GM18517 (cell line): ENCODE data around the gene UBFD1.
"Not testable (repeated sequence)": the region's sequence is repeated elsewhere in the genome, so short reads cannot be mapped to it uniquely, and the experiment has no call there.

ENCODE experiments used
- ATAC-seq: cut with Tn5 transposase; IDR thresholded peaks from one replicate; pipeline ENCODE4 v1.9.1; 2021; ENCODE audit warnings: mild to moderate bottlenecking, moderate library complexity; ENCODE audit not compliant: unreplicated experiment

Gene UBFD1

GRCh38 chr16:23564575-23565363 is 7.2 kb downstream of the UBFD1 start:
- no peak for ATAC-seq

GRCh38 chr16:23566724-23567123 is 9.2 kb downstream of the UBFD1 start:
- no peak for ATAC-seq

DNA sequence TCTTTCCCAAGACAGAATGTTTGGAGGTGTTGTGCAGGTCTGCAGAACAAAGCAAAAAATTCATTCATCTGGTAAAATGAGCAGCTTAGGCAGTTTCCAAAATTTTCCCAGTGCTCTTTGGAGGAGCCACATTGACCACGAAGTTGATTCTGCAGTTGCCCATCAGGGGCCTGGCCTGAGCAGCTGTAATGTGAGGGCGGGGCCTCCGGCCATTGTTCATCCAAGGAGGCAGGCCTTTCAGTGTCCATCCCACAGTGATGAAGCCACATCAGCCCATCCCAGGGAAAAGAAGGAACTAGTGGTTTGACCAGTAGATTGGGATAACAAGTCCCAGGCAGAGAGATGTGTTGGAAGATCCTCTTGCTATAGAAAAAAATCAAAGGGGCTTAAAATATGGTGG is 10.1 kb downstream of the UBFD1 start:
- no peak for ATAC-seq

- no peak for ATAC-seq
These were observed 13.6 kb downstream of the UBFD1 start for GRCh38 chr16:23570992-23571632.

DNA sequence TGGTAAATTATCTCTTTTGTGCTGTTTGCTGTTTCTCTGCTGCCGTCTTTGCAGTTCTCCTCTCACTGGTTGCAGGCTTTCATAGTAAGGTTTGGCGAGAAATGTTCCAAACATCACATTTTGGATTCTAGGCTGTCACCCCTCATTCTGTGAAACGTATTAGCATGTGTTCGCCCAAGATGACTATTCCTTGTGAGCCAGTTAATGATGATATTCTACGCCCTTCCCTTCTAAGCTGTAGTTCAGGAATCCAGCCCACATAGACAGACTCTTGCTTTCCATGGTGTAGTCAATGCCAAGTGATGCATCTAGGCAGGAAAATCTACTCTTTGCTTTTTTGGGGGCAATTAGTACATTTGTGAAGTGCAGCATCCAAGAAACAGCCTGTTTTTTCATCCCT is 14.4 kb downstream of the UBFD1 start:
- no peak for ATAC-seq

DNA sequence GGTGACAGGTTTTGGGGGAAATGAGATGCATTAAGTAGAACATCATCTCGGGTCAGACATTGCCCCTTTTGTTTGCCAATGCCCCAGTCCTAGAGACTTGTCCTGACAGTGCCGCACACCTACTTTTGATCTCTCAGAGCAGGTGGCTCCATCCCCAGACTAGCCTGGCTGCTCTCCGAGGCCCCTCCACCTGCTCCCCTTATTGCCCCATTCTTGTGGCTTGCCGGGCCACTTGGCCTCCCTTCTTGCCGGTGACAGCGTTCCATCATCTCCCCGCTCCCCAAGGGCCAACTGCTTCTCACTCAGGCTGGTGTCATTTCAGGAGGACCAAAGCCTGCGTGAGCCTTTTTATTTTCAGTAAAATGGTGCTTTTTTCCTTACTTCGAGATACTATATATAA is 14.9 kb downstream of the UBFD1 start:
- no peak for ATAC-seq

- no peak for ATAC-seq
These were observed 16.3 kb downstream of the UBFD1 start for GRCh38 chr16:23573817-23574216.

GRCh38 chr16:23575834-23576233 is 18.3 kb downstream of the UBFD1 start:
- ATAC-seq, result no peak

DNA sequence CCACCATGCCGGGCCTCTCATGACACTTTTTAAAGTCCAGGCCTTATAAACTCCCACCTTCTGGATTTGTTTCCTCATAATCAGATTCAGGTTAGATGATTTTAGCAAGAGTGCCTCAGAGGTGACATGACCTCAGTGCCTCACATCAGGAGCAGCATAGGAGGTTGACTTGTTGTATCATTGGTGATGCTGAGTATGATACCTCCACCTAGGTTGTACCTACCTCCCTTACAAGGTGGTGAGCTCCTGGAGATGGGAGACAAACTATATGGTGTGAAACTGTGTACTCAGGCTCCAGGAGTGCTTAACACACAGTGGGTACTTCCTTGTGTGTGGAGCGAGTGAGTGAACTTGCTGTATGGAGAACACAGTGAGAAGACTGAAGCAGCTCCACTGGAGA is 20.0 kb downstream of the UBFD1 start:
- no peak for ATAC-seq

DNA sequence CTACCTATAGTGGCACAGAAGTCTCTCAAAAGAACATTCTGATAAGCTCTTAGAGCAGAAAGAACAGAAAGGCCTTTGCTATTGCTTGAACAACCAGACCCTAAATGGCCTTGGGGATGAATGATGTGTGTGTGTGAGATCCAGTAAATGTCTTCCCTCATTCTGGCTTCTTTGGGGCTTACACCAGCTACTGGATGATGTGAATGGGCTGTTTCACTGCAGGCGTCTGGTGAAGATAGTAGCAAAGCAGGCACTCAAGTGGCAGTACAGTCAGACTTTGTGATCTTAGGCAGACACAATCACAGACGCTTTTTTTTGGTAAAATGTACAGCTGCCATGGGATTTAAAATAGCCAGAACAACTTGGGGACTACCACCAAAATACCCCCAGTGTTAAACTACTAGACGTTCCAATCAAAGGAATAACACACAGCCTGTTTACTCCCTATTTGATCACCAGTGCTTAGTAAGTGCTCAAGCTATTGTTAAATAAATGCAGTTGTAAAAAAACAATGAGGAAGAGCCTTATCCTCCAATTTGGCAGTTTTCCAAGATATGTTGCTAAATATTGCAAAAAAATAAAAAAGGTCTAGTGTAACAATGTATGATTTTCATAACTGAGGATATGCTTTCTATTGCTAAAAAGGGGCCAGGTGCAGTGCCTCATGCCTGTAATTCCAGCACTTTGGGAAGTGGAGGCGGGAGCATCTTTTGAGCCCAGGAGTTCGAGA is 20.7 kb downstream of the UBFD1 start:
- ATAC-seq, result no peak

- ATAC-seq, result no peak
These were observed 21.8 kb downstream of the UBFD1 start for GRCh38 chr16:23579371-23579770.

DNA sequence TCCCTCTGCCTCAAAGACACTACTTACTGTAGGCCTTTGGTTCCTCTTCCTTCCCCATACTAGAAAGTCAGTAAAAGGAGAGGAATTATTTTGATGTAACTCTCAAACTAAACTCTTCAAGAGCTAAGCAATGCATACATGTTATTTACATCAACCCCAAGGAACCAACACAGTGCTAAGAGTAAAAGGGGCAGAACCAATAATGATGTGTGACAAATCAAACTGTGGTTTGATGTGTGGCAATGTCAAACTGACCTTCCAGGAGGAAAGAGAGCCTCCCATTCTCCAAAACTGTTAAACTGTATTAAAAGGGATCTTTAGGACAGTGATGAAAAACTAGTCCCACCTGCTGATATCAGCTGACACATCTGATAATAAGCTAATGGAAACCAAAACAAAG is 22.9 kb downstream of the UBFD1 start:
- ATAC-seq, result no peak

GRCh38 chr16:23581764-23582163 is 24.2 kb downstream of the UBFD1 start:
- no peak for ATAC-seq

- not testable (repeated sequence) for ATAC-seq
These were observed 25.7 kb downstream of the UBFD1 start for GRCh38 chr16:23583271-23583670.

DNA sequence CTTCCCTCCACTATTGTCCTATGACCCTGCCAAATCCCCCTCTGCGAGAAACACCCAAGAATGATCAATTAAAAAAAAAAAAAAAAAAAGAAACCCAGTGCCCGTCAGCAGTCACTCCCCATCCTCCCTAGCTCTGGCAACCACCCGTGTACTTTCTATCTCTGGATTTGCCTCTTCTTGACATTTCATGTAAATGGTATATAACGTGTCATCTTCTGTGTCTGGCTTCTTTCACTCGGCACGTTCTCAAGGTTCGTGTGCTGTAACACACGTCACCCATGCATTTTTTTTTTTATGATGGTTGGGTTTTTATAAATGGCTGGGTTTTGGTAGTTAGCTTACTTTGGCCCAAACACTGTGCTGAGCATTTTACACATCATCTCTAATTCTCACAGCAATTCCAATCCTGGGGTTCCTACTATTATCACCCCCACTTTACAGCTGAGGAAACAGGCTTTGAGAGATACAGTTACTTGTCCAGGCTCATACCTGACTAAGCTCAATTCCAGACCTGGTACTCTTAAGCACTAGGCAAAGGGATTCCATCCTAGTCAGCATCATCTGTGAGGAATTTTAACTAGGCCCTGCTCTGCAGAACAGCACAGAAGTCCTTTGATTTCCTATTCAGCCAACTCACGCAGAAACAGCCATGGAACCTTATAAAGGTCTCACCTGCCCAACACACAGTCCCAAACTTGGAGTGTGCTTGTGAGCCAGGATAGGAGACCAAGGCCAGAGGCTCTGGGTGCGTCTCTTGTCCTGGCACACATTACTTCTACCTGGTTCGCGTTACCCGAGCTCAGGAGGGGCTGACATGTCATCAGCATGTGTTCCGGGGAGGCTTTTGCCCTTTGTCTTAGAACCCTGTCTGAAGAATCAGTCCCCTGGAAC is 26.9 kb downstream of the UBFD1 start:
- ATAC-seq, result no peak

- ATAC-seq, result no peak
These were observed 30.2 kb downstream of the UBFD1 start for GRCh38 chr16:23587726-23588125.

- ATAC-seq, result no peak
These were observed 32.7 kb downstream of the UBFD1 start for GRCh38 chr16:23590181-23590580.

DNA sequence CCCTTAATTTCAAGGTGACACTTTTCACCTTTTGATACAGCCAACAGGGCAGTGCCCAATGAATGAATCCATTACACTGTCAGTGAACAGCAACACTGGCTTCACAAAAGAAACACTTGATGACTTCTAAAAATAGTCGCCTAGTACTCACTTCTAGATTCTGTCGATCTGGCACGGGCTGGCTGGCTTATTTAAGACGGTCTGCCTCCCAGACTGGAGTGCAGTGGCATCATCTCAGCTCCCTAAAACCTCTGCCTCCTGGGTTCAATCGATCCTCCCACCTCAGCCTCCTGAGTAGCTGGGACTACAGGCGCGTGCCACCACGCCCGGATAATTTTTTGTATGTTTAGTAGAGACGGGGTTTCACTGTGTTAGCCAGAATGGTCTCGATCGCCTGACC is 36.7 kb downstream of the UBFD1 start:
- no peak for ATAC-seq

DNA sequence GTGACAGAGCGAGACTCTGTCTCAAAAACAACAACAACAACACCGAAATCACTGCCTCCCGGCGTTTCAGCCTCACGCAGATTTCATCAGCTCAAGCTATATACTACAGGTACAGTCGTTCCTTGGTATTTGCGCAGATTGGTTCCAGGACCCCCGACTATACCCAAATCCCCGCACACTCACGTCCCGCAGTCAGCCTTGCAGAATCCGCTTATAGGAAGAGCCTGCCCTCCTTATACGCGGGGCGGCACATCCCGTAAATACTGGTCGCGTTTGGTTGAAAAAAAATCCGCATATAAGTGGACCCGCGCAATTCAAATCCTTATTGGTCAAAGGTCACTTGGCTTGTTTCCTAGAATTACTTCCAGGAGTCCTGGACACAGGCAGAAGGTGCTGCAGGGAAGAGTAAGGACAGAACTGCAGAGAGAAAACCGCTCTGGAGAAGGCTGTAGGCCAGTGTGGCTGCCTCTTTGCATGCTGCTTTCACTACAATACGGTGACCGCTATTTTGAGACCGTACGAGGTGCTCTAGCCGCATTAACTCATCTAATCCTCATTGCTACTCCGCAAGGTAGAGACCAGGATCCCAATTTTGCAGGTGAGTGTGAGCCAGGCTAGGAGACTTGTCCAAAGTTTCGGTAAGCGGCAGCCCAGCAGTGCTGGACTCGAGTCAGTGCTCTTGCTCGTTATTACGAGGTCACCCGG is 37.9 kb downstream of the UBFD1 start:
- no peak for ATAC-seq

DNA sequence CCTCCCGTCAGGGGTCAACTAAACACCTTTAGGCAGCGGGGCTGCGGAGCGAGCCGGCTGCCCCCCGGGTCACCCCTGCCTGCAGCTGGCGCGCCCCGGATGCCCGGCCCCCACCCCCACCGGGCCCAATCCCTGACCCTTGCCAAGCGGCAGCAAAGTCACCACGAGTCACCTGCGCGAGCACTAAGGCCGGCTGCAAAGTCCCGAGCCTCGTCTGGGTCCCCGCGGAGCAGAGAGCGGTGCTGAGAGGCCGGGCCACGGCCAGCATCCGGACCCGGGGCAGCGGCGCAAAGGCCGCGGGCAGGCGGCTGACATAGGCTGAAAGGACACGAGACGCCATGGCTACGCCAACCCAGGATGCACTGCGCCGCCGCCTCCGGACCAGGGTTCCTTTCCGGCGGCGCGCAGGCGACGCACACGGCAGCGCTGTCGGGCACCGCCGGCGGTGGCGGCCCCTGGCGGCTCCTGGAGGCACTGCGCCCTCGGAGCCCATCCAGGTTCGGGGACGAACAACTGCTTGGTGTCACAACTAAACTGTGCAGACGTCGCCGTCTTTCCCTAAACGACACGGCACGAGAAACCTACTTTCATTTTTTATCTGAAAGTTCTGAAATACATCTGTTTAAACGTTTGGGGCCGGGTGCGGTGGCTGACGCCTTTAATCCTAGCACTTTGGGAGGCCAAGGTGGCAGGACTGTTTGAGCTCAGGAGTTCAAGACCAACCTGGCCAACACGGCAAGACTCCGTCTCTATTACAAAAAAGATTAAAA is 38.6 kb downstream of the UBFD1 start, which contains the start of gene NDUFAB1:
Gene NDUFAB1, minus strand, starts transcription at position 366 of the 770 bp plus-strand sequence. Its CDS starts 26 bp downstream, at position 340.
- peak; percentile 87 for ATAC-seq
